HepG2 (cell line): ENCODE measurements around the gene ALDH18A1. TPM values are rescaled to one million over a fixed set of nuclear protein-coding genes. Genes with fewer than 3 reads are reported as not detected.

Experiments
- CBX5 ChIP-seq: sonication (generic); formaldehyde crosslinking; IDR thresholded peaks from 2 replicates; pipeline ENCODE4 v1.4.0; 2020; ENCODE audit warnings: missing genetic modification reagents, borderline replicate concordance
- DRAP1 ChIP-seq: IDR thresholded peaks from 2 replicates; pipeline ENCODE4 v1.6.1; 2016; ENCODE audit warnings: missing genetic modification reagents, missing compliant biosample characterization
- GATA4 ChIP-seq: sonication (generic); IDR thresholded peaks from 2 replicates; pipeline ENCODE4 v1.6.1; 2016; ENCODE audit warnings: antibody characterized with exemption, low read depth, borderline replicate concordance
- HMGXB4 ChIP-seq, 2 experiments: sonication (generic) in 1 of 2; formaldehyde crosslinking in 1 of 2; IDR thresholded peaks; 2 replicates each; pipeline versions ENCODE4 v1.4.0 to v1.6.1; 2018 to 2020; ENCODE audit warnings: missing genetic modification reagents in 2 of 2, borderline replicate concordance in 1 of 2, low read depth in 1 of 2, mild to moderate bottlenecking in 1 of 2, missing biosample characterization in 1 of 2
- JARID2 ChIP-seq: sonication (generic); formaldehyde crosslinking; IDR thresholded peaks from 2 replicates; pipeline ENCODE4 v1.8.1; 2023; ENCODE audit warnings: missing genetic modification reagents, inconsistent platforms; ENCODE audit not compliant: insufficient replicate concordance
- KDM5A ChIP-seq: fragments of 200-600 bp; sonication (generic); IDR thresholded peaks from 2 replicates; pipeline ENCODE4 v1.7.0; 2018; ENCODE audit warnings: antibody characterized with exemption, mild to moderate bottlenecking, low read length, borderline replicate concordance
- NCOA1 ChIP-seq: sonication (generic); formaldehyde crosslinking; IDR thresholded peaks from 2 replicates; pipeline ENCODE4 v1.9.0; 2021; ENCODE audit warnings: missing genetic modification reagents
- NFATC3 ChIP-seq: sonication (generic); formaldehyde crosslinking; IDR thresholded peaks from 2 replicates; pipeline ENCODE4 v1.5.1; 2020; ENCODE audit warnings: mild to moderate bottlenecking, missing genetic modification reagents
- NONO ChIP-seq, 2 experiments: fragments of 450-650 bp in 1 of 2; sonication (generic) in 1 of 2; formaldehyde crosslinking in 1 of 2; IDR thresholded peaks in 1 of 2; conservative IDR thresholded peaks in 1 of 2; 2 replicates each; pipeline versions ENCODE4 v1.6.1 to v1.8.0; 2017 to 2022; ENCODE audit warnings: mild to moderate bottlenecking in 1 of 2, missing genetic modification reagents in 1 of 2, moderate library complexity in 1 of 2
- NR3C1 ChIP-seq: sonication (generic); formaldehyde crosslinking; IDR thresholded peaks from 2 replicates; pipeline ENCODE4 v1.4.0; 2020; ENCODE audit warnings: missing genetic modification reagents
- PBX2 ChIP-seq: IDR thresholded peaks from 2 replicates; pipeline ENCODE4 v1.6.1; 2016; ENCODE audit warnings: control low read depth
- PHB2 ChIP-seq: fragments of 450-650 bp; IDR thresholded peaks from 2 replicates; pipeline ENCODE4 v1.6.1; 2018; ENCODE audit not compliant: partially characterized antibody
- REPIN1 ChIP-seq: sonication (generic); formaldehyde crosslinking; IDR thresholded peaks from 2 replicates; pipeline ENCODE4 v1.8.0; 2022; ENCODE audit warnings: missing genetic modification reagents, low read depth, mild to moderate bottlenecking, borderline replicate concordance
- RFX3 ChIP-seq: IDR thresholded peaks from 2 replicates; pipeline ENCODE4 v1.6.1; 2016; ENCODE audit warnings: missing biosample characterization, missing genetic modification reagents
- SALL1 ChIP-seq: sonication (generic); formaldehyde crosslinking; IDR thresholded peaks from 2 replicates; pipeline ENCODE4 v1.8.0; 2022; ENCODE audit warnings: mild to moderate bottlenecking, missing genetic modification reagents
- SOX5 ChIP-seq: IDR thresholded peaks from 2 replicates; pipeline ENCODE4 v1.6.1; 2016; ENCODE audit warnings: borderline replicate concordance
- U2AF2 ChIP-seq: fragments of 200-400 bp; formaldehyde crosslinking; IDR thresholded peaks from 2 replicates; pipeline ENCODE4 v1.6.1; 2017; ENCODE audit warnings: low read depth, mild to moderate bottlenecking, low read length
- ZC3H13 ChIP-seq: sonication (generic); formaldehyde crosslinking; IDR thresholded peaks from 2 replicates; pipeline ENCODE4 v1.8.1; 2023; ENCODE audit warnings: mild to moderate bottlenecking, missing genetic modification reagents, moderate library complexity
- ZC3H4 ChIP-seq: sonication (generic); formaldehyde crosslinking; IDR thresholded peaks from 2 replicates; pipeline ENCODE4 v1.4.0; 2020; ENCODE audit warnings: missing genetic modification reagents, borderline replicate concordance
- ZNF160 ChIP-seq: sonication (generic); formaldehyde crosslinking; IDR thresholded peaks from 2 replicates; pipeline ENCODE4 v1.8.0; 2022; ENCODE audit warnings: mild to moderate bottlenecking, inconsistent platforms, missing genetic modification reagents
- ZNF24 ChIP-seq: fragments of 450-650 bp; IDR thresholded peaks from 2 replicates; pipeline ENCODE4 v1.6.1; 2017; ENCODE audit warnings: antibody characterized with exemption, mild to moderate bottlenecking
- ZNF335 ChIP-seq: sonication (generic); formaldehyde crosslinking; IDR thresholded peaks from 2 replicates; pipeline ENCODE4 v1.4.0; 2020; ENCODE audit warnings: missing genetic modification reagents
- ZNF350 ChIP-seq: sonication (generic); formaldehyde crosslinking; IDR thresholded peaks from 2 replicates; pipeline ENCODE4 v1.4.0; 2020; ENCODE audit warnings: mild to moderate bottlenecking, low read depth, missing genetic modification reagents, borderline replicate concordance
- ZNF549 ChIP-seq: sonication (generic); formaldehyde crosslinking; IDR thresholded peaks from 2 replicates; pipeline ENCODE4 v1.5.0; 2020; ENCODE audit warnings: missing genetic modification reagents
- ZNF704 ChIP-seq: sonication (generic); formaldehyde crosslinking; IDR thresholded peaks from 2 replicates; pipeline ENCODE4 v1.8.1; 2023; ENCODE audit warnings: mild to moderate bottlenecking, inconsistent platforms, moderate library complexity, missing genetic modification reagents, borderline replicate concordance
- ZNF878 ChIP-seq: sonication (generic); formaldehyde crosslinking; IDR thresholded peaks from 2 replicates; pipeline ENCODE4 v1.8.1; 2023; ENCODE audit warnings: mild to moderate bottlenecking, missing genetic modification reagents, moderate library complexity
- polyA plus RNA-seq, 8 experiments: library from polyadenylated mRNA; depleted of rRNA in 3 of 8; stranded (reverse) in 7 of 8; unstranded in 1 of 8; fragments of >200 nt; fragmentation: Illumina TruSeq in 4 of 8; extraction: Trizol in 4 of 8; gene quantifications; 2 replicates each; pipeline versions ENCODE4 v1.2.1 to v1.2.3, GENCODE V29; 2011 to 2016; ENCODE audit warnings: low read depth in 4 of 8, missing spikeins in 1 of 8, mixed read lengths in 1 of 8; ENCODE audit not compliant: insufficient read depth in 1 of 8
- total RNA-seq, 5 experiments: library from RNA; depleted of rRNA; stranded (reverse); fragments of >200 nt; fragmentation: Illumina TruSeq; extraction: Trizol; gene quantifications; 2 replicates each; pipeline ENCODE4 v1.2.3, GENCODE V29; 2016; ENCODE audit warnings: low read depth in 1 of 5

The ALDH18A1 gene
- total and polyA plus RNA-seq, 2 of the 13 experiments (the other 11 are each of a cell fraction or from before 2014, with no cell fraction given): 180 to 263 TPM

- TF ChIP-seq KDM5A: no peak
- TF ChIP-seq CBX5 (CRISPR knock-in tag): peak; percentile 37; the same call in 1 of the 2 replicates
- TF ChIP-seq GATA4: no peak
- TF ChIP-seq NCOA1 (CRISPR knock-in tag): peak; percentile 72
- peak; percentile 12; the same call in 1 of the 2 replicates for TF ChIP-seq SOX5 (CRISPR knock-in tag)
- TF ChIP-seq ZNF24: no peak
- TF ChIP-seq RFX3 (CRISPR knock-in tag): no peak
- no peak for TF ChIP-seq NR3C1
- TF ChIP-seq PBX2 (CRISPR knock-in tag): no peak
- peak; percentile 53; the same call in 1 of the 2 replicates for TF ChIP-seq ZNF350 (CRISPR knock-in tag)
- no peak; the same call in 1 of the 2 replicates for TF ChIP-seq NFATC3 (CRISPR knock-in tag)
- no peak for TF ChIP-seq ZNF335 (CRISPR knock-in tag)
- TF ChIP-seq ZNF549 (CRISPR knock-in tag): no peak
- TF ChIP-seq REPIN1 (CRISPR knock-in tag): peak; percentile 79
- peak; percentile 80 for TF ChIP-seq ZNF704 (CRISPR knock-in tag)
- peak; percentile 88 to 90 for TF ChIP-seq HMGXB4 (CRISPR knock-in tag; IDR thresholded peaks at IDR 0.05; ENCODE audit: borderline replicate concordance in 1 of 2, low read depth in 1 of 2)
- peak; percentile 75 for TF ChIP-seq DRAP1 (CRISPR knock-in tag)
- TF ChIP-seq ZNF878 (CRISPR knock-in tag): no peak
- TF ChIP-seq NONO (IDR thresholded peaks at IDR 0.05): no peak
- peak; percentile 87 for TF ChIP-seq NONO (CRISPR knock-in tag; conservative IDR thresholded peaks at IDR 0.05)
- TF ChIP-seq PHB2: no peak
- peak; percentile 100 for TF ChIP-seq U2AF2
- TF ChIP-seq ZNF160 (CRISPR knock-in tag): no peak
- peak; percentile 78 for TF ChIP-seq SALL1 (CRISPR knock-in tag)
- TF ChIP-seq ZC3H4 (CRISPR knock-in tag): no peak
- TF ChIP-seq JARID2: peak; percentile 34
- TF ChIP-seq ZC3H13: peak; percentile 61; the same call in 1 of the 2 replicates
Observed at GRCh38 chr10:95656291-95657164, at the start of gene ALDH18A1 (continued).
